ENCODE results near the gene ZFP90.
"Not testable (repeated sequence)": the region's sequence is repeated elsewhere in the genome, so short reads cannot be mapped to it uniquely, and the experiment has no call there.

ZFP90 gene

DNA sequence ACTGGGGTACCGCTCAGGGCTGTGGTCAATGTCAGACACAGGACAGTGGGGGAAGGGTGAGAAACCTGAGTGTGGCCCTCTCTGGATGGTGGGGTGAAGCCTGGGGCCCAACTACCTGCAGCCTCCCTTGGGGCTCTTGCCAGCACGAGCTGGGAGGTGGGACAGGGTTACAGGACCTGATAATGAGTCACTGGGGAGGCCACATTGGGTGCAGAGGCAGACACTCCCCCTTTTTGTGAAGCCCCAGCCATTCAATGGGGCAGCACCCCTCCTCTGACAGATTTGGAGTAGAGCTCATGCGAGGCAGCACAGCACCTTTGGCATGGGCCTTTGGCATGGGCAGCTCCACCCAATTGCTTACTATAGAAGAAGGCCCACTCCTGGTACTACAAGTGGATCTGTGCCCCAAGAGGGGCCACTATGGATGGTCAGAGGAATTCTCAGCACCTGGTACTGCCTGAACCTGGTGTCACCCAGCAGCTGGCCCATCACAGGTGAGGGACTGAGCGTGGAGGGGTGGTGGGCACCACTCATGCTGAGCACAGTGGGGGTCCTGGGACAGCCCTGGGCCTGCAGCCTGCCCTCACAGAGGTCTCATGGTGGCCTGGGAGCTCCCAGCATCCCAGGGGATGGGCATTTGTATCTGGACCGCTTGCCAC is 45.5 kb upstream of the ZFP90 start:
- no peak for TF ChIP-seq EZH2phosphoT487 (conservative IDR thresholded peaks at IDR 0.05; ENCODE audit: low read length)
- TF ChIP-seq, protein P1, sequence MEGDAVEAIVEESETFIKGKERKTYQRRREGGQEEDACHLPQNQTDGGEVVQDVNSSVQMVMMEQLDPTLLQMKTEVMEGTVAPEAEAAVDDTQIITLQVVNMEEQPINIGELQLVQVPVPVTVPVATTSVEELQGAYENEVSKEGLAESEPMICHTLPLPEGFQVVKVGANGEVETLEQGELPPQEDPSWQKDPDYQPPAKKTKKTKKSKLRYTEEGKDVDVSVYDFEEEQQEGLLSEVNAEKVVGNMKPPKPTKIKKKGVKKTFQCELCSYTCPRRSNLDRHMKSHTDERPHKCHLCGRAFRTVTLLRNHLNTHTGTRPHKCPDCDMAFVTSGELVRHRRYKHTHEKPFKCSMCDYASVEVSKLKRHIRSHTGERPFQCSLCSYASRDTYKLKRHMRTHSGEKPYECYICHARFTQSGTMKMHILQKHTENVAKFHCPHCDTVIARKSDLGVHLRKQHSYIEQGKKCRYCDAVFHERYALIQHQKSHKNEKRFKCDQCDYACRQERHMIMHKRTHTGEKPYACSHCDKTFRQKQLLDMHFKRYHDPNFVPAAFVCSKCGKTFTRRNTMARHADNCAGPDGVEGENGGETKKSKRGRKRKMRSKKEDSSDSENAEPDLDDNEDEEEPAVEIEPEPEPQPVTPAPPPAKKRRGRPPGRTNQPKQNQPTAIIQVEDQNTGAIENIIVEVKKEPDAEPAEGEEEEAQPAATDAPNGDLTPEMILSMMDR (IDR thresholded peaks at IDR 0.05; ENCODE audit: insufficient read depth, low read length, poor library complexity, severe bottlenecking) = no peak
- Histone ChIP-seq H3K27ac (ENCODE audit: low read depth, low read length) (no peak overlapping the region), H2AFZ (ENCODE audit: low read depth, low read length, severe bottlenecking) (no peak overlapping the region), H3K4me2 (ENCODE audit: low read depth, low read length, poor library complexity, severe bottlenecking) (no peak overlapping the region), H3K36me3 (ENCODE audit: low read length) (no peaks in the 10 kb centered on the region), H3K9me3 (ENCODE audit: insufficient read depth, low read length) (peaks cover 8% of the 10 kb centered on the region; the same call in 1 of the 2 replicates), H3F3A (ENCODE audit: insufficient read depth) (no peaks in the 10 kb centered on the region), H3K27me3 (ENCODE audit: low read length) (no peaks in the 10 kb centered on the region), H3K4me3 (ENCODE audit: insufficient read depth, low read length, poor library complexity, severe bottlenecking) (no peak overlapping the region), H3K9ac (ENCODE audit: low read length) (no peak overlapping the region), H3K79me2 (ENCODE audit: insufficient read depth, low read length) (no peaks in the 10 kb centered on the region), H3K9me2 (replicated peaks; ENCODE audit: insufficient read depth, low read length) (no peaks in the 10 kb centered on the region), H4K20me1 (ENCODE audit: low read depth, low read length) (no peaks in the 10 kb centered on the region)

DNA sequence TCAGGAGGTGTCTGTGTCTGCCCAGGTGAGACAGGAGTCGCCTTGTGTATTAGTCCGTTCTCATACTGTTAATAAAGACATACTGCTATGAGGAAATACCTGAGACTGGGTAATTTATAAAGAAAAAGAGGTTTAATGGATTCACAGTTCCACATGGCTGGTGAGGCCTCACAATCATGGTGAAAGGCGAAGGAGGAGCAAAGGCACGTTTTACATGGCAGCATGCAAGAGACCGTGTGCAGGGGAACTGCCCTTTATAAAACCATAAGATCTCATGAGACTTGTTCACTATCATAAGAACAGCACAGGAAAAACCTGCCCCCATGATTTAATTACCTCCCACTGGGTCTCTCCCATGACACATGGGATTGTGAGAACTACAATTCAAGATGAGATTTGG is 44.8 kb upstream of the ZFP90 start:
- not testable (repeated sequence) for H3F3A ChIP-seq (ENCODE audit: insufficient read depth); H3K27ac ChIP-seq (ENCODE audit: low read depth, low read length); H3K9ac ChIP-seq (ENCODE audit: low read length); H3K4me2 ChIP-seq (ENCODE audit: low read depth, low read length, poor library complexity, severe bottlenecking); H2AFZ ChIP-seq (ENCODE audit: low read depth, low read length, severe bottlenecking); H3K4me3 ChIP-seq (ENCODE audit: insufficient read depth, low read length, poor library complexity, severe bottlenecking); H4K20me1 ChIP-seq (ENCODE audit: low read depth, low read length); H3K9me2 ChIP-seq (replicated peaks; ENCODE audit: insufficient read depth, low read length); H3K79me2 ChIP-seq (ENCODE audit: insufficient read depth, low read length); H3K36me3 ChIP-seq (ENCODE audit: low read length); H3K9me3 ChIP-seq (ENCODE audit: insufficient read depth, low read length); H3K27me3 ChIP-seq (ENCODE audit: low read length)

GRCh38 chr16:68496689-68497088 is 42.4 kb upstream of the ZFP90 start:
- Histone ChIP-seq H3K9me2 (replicated peaks; ENCODE audit: insufficient read depth, low read length) (no peaks in the 10 kb centered on the region), H3F3A (ENCODE audit: insufficient read depth) (no peaks in the 10 kb centered on the region), H3K27ac (ENCODE audit: low read depth, low read length) (no peak overlapping the region), H3K9me3 (ENCODE audit: insufficient read depth, low read length) (peaks cover 8% of the 10 kb centered on the region; the same call in 1 of the 2 replicates), H3K79me2 (ENCODE audit: insufficient read depth, low read length) (no peaks in the 10 kb centered on the region), H3K4me2 (ENCODE audit: low read depth, low read length, poor library complexity, severe bottlenecking) (no peak overlapping the region), H4K20me1 (ENCODE audit: low read depth, low read length) (no peaks in the 10 kb centered on the region), H3K4me3 (ENCODE audit: insufficient read depth, low read length, poor library complexity, severe bottlenecking) (no peak overlapping the region), H3K9ac (ENCODE audit: low read length) (no peak overlapping the region), H3K27me3 (ENCODE audit: low read length) (no peaks in the 10 kb centered on the region), H3K36me3 (ENCODE audit: low read length) (no peaks in the 10 kb centered on the region), H2AFZ (ENCODE audit: low read depth, low read length, severe bottlenecking) (no peak overlapping the region)
- TF ChIP-seq EZH2phosphoT487 (conservative IDR thresholded peaks at IDR 0.05; ENCODE audit: low read length) = no peak
- TF ChIP-seq, protein P1 (IDR thresholded peaks at IDR 0.05; ENCODE audit: insufficient read depth, low read length, poor library complexity, severe bottlenecking) = no peak

GRCh38 chr16:68499006-68499405 is 40.1 kb upstream of the ZFP90 start:
- Histone ChIP-seq H3K9me2 (replicated peaks; ENCODE audit: insufficient read depth, low read length) (no peaks in the 10 kb centered on the region), H3K27me3 (ENCODE audit: low read length) (no peaks in the 10 kb centered on the region), H3K9ac (ENCODE audit: low read length) (no peak overlapping the region), H4K20me1 (ENCODE audit: low read depth, low read length) (no peaks in the 10 kb centered on the region), H3K79me2 (ENCODE audit: insufficient read depth, low read length) (no peaks in the 10 kb centered on the region), H3K4me2 (ENCODE audit: low read depth, low read length, poor library complexity, severe bottlenecking) (no peak overlapping the region), H3K4me3 (ENCODE audit: insufficient read depth, low read length, poor library complexity, severe bottlenecking) (no peak overlapping the region), H2AFZ (ENCODE audit: low read depth, low read length, severe bottlenecking) (no peak overlapping the region), H3K36me3 (ENCODE audit: low read length) (no peaks in the 10 kb centered on the region), H3K27ac (ENCODE audit: low read depth, low read length) (no peak overlapping the region), H3F3A (ENCODE audit: insufficient read depth) (no peaks in the 10 kb centered on the region), H3K9me3 (ENCODE audit: insufficient read depth, low read length) (peaks cover 3% of the 10 kb centered on the region; the same call in 1 of the 2 replicates)
- TF ChIP-seq, protein P1 (IDR thresholded peaks at IDR 0.05; ENCODE audit: insufficient read depth, low read length, poor library complexity, severe bottlenecking) = no peak
- no peak for TF ChIP-seq EZH2phosphoT487 (conservative IDR thresholded peaks at IDR 0.05; ENCODE audit: low read length)
